ENCODE results near the gene FAM200C. TPM values are rescaled to one million over a fixed set of nuclear protein-coding genes. Genes with fewer than 3 reads are reported as not detected.

FAM200C gene
- total RNA-seq, 5 donors from 2014 or later (not counting 1 experiment from before 2014, with no cell fraction given), result 0.12 to 0.76 (median 0.58) TPM; not detected in 1

DNA sequence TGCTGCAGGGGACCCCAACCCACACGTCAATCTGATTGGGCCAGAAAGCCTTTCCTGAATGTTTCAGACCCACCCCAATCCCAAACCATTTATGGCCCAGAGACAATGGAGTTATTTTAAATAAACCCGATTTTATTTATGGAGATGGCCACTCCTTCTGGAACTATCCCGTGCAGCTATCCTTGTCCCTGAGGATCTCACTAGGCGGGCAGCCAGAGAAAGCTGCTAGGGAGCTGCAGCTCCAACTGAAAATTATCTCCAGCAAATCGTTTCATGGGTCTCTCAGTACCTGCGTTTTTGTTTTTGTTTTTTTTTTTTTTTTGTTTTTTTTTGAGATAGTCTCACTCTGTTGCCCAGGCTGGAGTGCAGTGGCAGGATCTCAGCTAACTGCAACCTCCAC is 52.4 kb downstream of the FAM200C start:
- 96% methylated on average over 3 of the region's 6 CpGs for WGBS (ENCODE audit: insufficient coverage)
- Mint-ChIP-seq H3K9me3 (no peaks in the 10 kb centered on the region), H3K36me3 (no peaks in the 10 kb centered on the region), H3K27ac (no peak overlapping the region), H3K4me1 (peaks cover 0 to 4% (median 2%) of the 10 kb centered on the region in 3 donors), H3K27me3 (no peaks in the 10 kb centered on the region), H3K4me3 (no peak overlapping the region)
- no peaks in the 10 kb centered on the region for H3K36me3 ChIP-seq (ENCODE audit: control insufficient read depth in 2 of 2, extremely low read depth in 1 of 2, insufficient read depth in 1 of 2, low read length in 1 of 2)
- no peak overlapping the region for H3K27ac ChIP-seq (ENCODE audit: low read length)
- no peaks in the 10 kb centered on the region for H3K9me3 ChIP-seq
- H3K4me3 ChIP-seq (ENCODE audit: control insufficient read depth in 1 of 2, extremely low read depth in 1 of 2, low read length in 1 of 2), result no peak overlapping the region
- ChIA-PET POLR2A (no interaction called here), CTCF (interaction anchor here (0.7 to 2.3 kb wide), 3 partner anchors 23 to 325 kb away, joined by 3 to 5 read pairs (median 4); partner anchors contain the start of gene C1QTNF2 (in 1 of the 2))
- peaks cover 0 to 18% of the 10 kb centered on the region in 2 experiments for H3K27me3 ChIP-seq (replicated peaks in 1 of 2; ENCODE audit: control insufficient read depth in 2 of 2, extremely low read depth in 1 of 2, insufficient read depth in 2 of 2, low read length in 1 of 2)
- peaks cover 0 to 5% of the 10 kb centered on the region in 2 experiments for H3K4me1 ChIP-seq (ENCODE audit: control insufficient read depth in 1 of 2, extremely low read depth in 1 of 2, insufficient read depth in 2 of 2, low read length in 2 of 2)
- ATAC-seq (replicated peaks in 1 of 4), result no peak
- no peak for DNase-seq

Other genes starting within 250 kb of the FAM200C start
- gene FABP6, start 170.5 kb downstream of the FAM200C start, total RNA-seq, result not detected
- gene CCNJL, start 87.5 kb downstream of the FAM200C start, total RNA-seq, result under 1 TPM in 3 of 5 donors, not detected in 2; 0.33 to 0.41 (median 0.35) TPM
- gene C1QTNF2, start 29.4 kb downstream of the FAM200C start, total RNA-seq, result not detected
- gene SLU7, start 19.0 kb upstream of the FAM200C start, total RNA-seq, result 10 to 100 TPM; 64.9 to 76.8 (median 75.2) TPM
- gene PTTG1, start 21.8 kb upstream of the FAM200C start, total RNA-seq, result 10 to 100 TPM in 2 of 5 donors, 1 to 10 TPM in 3; 6.6 to 16.5 (median 8.8) TPM